Psoas muscle (tissue), 8 donors: ENCODE results near the gene ART4. TPM values are rescaled to one million over a fixed set of nuclear protein-coding genes. Genes with fewer than 3 reads are reported as not detected.
A peak's percentile ranks its signal among the peaks of the same experiment; 100 is the strongest.

Experiments used
- ATAC-seq, 4 donors: fragments of 200-7000 bp; cut with Tn5 transposase; one replicate each; pipeline ENCODE4 v1.9.1; 2020; ENCODE audit warnings: moderate library complexity in 3 of 4, mild to moderate bottlenecking in 2 of 4
- DNase-seq, 2 donors: peaks; one replicate each; pipeline ENCODE4 v3.0.0-alpha.2; 2020
- H3K27ac ChIP-seq: fragments of 200-600 bp; one replicate; pipeline ENCODE4 v1.8.0; 2022
- H3K27me3 ChIP-seq, 3 donors: fragments of 200-600 bp in 1 of 3; one replicate each; pipeline versions ENCODE4 v1.6.1 to v1.8.0; 2013 to 2022; ENCODE audit warnings: low read length in 2 of 3, mild to moderate bottlenecking in 2 of 3, moderate library complexity in 1 of 3; ENCODE audit not compliant: insufficient read depth in 3 of 3
- H3K36me3 ChIP-seq, 2 donors: fragments of 200-600 bp in 1 of 2; one replicate each; pipeline versions ENCODE4 v1.6.1 to v1.8.0; 2013 to 2022; ENCODE audit warnings: low read depth in 1 of 2, mild to moderate bottlenecking in 1 of 2, moderate library complexity in 1 of 2; ENCODE audit not compliant: insufficient read depth in 1 of 2
- H3K4me1 ChIP-seq: fragments of 200-600 bp; one replicate; pipeline ENCODE4 v1.8.0; 2022
- H3K4me3 ChIP-seq: fragments of 200-600 bp; one replicate; pipeline ENCODE4 v1.8.0; 2022; ENCODE audit warnings: mild to moderate bottlenecking
- H3K9me3 ChIP-seq: fragments of 200-600 bp; one replicate; pipeline ENCODE4 v1.8.0; 2022
- WGBS, 3 donors: extraction: QIAGEN DNeasy Blood & Tissue Kit; methylation state at CpG; one replicate each; pipeline versions ENCODE4 v1.1.6 to v1.1.7; 2013; 5-methylcytosine and 5-hydroxymethylcytosine counted together
- intact Hi-C, 2 donors: fragments of 100-400 bp; cut with DNase I; formaldehyde crosslinking; loops; one replicate each; pipeline versions ENCODE4 v1.11.0 to v1.14.2; 2022
- polyA plus RNA-seq, 3 donors: library from polyadenylated mRNA; stranded (reverse); fragments of 200-250 nt; gene quantifications; one replicate each; pipeline ENCODE4 v1.2.3, GENCODE V29; 2013
- total RNA-seq, 4 donors: library from RNA; stranded (reverse); fragmentation: NEBNext Ultra II Directional in 2 of 4; extraction: Animal tissue kit (Norgen Biotek cat#: 25700) in 2 of 4; gene quantifications; one replicate each; pipeline versions ENCODE4 v1.2.1 to v1.2.4, GENCODE V29; 2021 to 2023
- TF ChIP-seq, protein P1 (sequence below): fragments of 200-600 bp; IDR thresholded peaks from one replicate; pipeline ENCODE4 v1.8.0; 2022; ENCODE audit warnings: antibody characterized with exemption
- donor health status: healthy with polysubstance abuse.
- donor health status: DM: no; HTN: no; CAD: no; lungs with moderate emphysema.
- donor health status: Bipolar disorder and iron deficiency.
- donor health status: healthy.
- donor health status: DM: yes; HTN: yes; CAD: no.
- donor health status: DM: no; HTN: no; CAD: no.
- donor health status: DM: no; HTN: no; CAD: no.
- donor health status: DM: yes; HTN: yes; CAD: no.

ART4 gene
- total and polyA plus RNA-seq, 7 donors: 0.14 to 0.39 (median 0.17) TPM; not detected in 2

- Histone ChIP-seq H3K4me3 (no peak within 1 kb of the TSS), H3K9me3 (no peaks in the 10 kb centered on the region), H3K27me3 (no peaks in the 10 kb centered on the region), H3K27ac (no peak within 1 kb of the TSS), H3K36me3 (no peaks in the 10 kb centered on the region), H3K4me1 (no peaks in the 10 kb centered on the region)
- ATAC-seq (no peak), DNase-seq (no peak)
- intact Hi-C loops: no loop called here
- WGBS, 3 donors: 75 to 83% (median 77%) methylated on average over 3 of the region's 3 CpGs
- TF ChIP-seq, protein P1, sequence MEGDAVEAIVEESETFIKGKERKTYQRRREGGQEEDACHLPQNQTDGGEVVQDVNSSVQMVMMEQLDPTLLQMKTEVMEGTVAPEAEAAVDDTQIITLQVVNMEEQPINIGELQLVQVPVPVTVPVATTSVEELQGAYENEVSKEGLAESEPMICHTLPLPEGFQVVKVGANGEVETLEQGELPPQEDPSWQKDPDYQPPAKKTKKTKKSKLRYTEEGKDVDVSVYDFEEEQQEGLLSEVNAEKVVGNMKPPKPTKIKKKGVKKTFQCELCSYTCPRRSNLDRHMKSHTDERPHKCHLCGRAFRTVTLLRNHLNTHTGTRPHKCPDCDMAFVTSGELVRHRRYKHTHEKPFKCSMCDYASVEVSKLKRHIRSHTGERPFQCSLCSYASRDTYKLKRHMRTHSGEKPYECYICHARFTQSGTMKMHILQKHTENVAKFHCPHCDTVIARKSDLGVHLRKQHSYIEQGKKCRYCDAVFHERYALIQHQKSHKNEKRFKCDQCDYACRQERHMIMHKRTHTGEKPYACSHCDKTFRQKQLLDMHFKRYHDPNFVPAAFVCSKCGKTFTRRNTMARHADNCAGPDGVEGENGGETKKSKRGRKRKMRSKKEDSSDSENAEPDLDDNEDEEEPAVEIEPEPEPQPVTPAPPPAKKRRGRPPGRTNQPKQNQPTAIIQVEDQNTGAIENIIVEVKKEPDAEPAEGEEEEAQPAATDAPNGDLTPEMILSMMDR: no peak
Measured at GRCh38 chr12:14814014-14814413, 29.3 kb downstream of the ART4 start, which contains the start of gene SMCO3. SMCO3 (minus strand) TSS chr12:14814182; CDS start chr12:14806680, 7,502 bp downstream.

- no peak overlapping the region for H3K4me3 ChIP-seq
- ATAC-seq (no peak), DNase-seq (no peak)
- intact Hi-C loops: no loop called here
- H3K9me3 ChIP-seq: no peaks in the 10 kb centered on the region
- no peaks in the 10 kb centered on the region for H3K27me3 ChIP-seq
- H3K27ac ChIP-seq: no peak overlapping the region
- no peaks in the 10 kb centered on the region for H3K4me1 ChIP-seq
- WGBS, 3 donors: 95 to 97% (median 96%) methylated on average over 2 of the region's 2 CpGs
- H3K36me3 ChIP-seq: no peaks in the 10 kb centered on the region
- TF ChIP-seq, protein P1: no peak
Measured at GRCh38 chr12:14811486-14811885, 31.8 kb downstream of the ART4 start.

DNA sequence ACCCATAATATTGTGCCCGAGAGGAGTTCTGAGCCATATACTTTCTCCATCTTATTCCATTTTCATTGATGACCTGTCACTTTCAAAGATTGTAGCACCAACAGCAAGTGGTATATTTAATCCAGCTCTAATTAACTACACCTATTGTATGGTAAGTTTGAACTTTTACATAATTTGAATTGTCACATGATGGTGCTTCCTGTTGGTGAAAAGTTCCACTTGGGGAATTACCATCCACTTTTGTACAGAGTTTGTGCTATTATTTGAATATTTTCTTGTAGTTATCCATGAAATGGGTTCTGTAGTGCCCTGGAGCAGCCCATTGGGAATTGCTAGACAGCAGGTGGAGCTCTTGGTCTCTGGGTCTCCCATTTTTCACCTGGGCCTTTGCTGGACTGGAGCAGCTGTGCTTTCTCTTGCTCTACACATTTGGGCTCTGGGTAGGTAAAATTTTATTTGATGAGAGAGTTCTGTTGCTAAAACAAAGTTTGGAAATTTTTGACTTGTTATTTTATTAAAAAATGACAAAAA, 32.3 kb downstream of the ART4 start:
- 94 to 100% (median 97%) methylated on average over 1 of the region's 1 CpG for WGBS, 3 donors
- Histone ChIP-seq H3K4me3 (no peak overlapping the region), H3K27ac (no peak overlapping the region), H3K27me3 (no peaks in the 10 kb centered on the region), H3K36me3 (no peaks in the 10 kb centered on the region), H3K4me1 (no peaks in the 10 kb centered on the region), H3K9me3 (no peaks in the 10 kb centered on the region)
- peak in 1 of 4 donors; percentile 61 for ATAC-seq
- DNase-seq: no peak
- TF ChIP-seq, protein P1: peak; percentile 31
- intact Hi-C loops: no loop called here

DNA sequence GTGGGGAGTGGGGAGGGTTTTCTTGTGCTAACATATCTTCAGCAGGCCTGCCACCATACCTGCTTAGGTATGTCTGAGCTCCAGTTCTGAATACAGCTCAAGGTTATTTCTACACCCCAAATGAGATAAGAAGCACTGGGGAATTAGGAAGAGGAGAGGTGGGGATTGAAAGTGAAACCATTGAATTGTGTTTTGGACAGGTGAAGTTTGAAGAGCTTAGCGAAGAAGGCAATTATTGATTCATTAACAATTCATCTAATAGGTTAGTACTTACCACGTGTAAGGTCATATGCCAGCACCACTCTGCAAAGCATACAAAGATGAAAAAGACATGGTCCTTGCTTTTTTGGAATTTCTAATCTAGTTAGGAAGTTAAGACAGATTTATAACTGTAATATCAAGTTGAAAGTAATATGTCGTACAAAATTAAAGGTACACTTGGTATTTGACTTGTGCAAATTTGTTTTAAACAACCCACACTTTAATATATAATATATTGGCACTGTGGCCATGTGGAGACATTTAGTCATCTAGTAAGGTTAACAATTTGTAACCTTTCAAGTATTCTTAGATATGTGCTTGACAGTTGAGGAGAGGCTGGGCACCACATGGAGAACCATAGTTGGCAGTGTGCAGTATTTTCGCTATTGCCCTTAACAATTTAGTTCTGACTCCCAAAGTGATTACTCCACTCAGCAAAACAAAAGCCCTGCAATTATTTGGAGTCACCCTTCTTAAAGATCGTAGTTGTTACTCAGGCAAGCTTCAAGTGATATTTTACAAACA, 33.0 kb downstream of the ART4 start:
- H3K9me3 ChIP-seq: no peaks in the 10 kb centered on the region
- intact Hi-C loops: no loop called here
- DNase-seq: no peak
- H3K36me3 ChIP-seq: no peaks in the 10 kb centered on the region
- no peak overlapping the region for H3K4me3 ChIP-seq
- H3K27ac ChIP-seq: no peak overlapping the region
- ATAC-seq: no peak
- WGBS, 3 donors: 84 to 87% (median 86%) methylated on average over 5 of the region's 5 CpGs
- H3K4me1 ChIP-seq: no peaks in the 10 kb centered on the region
- H3K27me3 ChIP-seq: no peaks in the 10 kb centered on the region
- TF ChIP-seq, protein P1: no peak
